Activated naive CD8-positive, alpha-beta T cell (primary cell): ENCODE measurements around the gene ALOX5.

Experiments
- H3K27ac Mint-ChIP-seq: one replicate; pipeline ENCODE4 v1.8.0; 2021; ENCODE audit warnings: mixed read lengths
- H3K27me3 Mint-ChIP-seq: one replicate; pipeline ENCODE4 v1.8.0; 2021; ENCODE audit warnings: mixed read lengths
- H3K36me3 Mint-ChIP-seq: one replicate; pipeline ENCODE4 v1.8.0; 2021; ENCODE audit warnings: mixed read lengths
- H3K4me1 Mint-ChIP-seq: one replicate; pipeline ENCODE4 v1.8.0; 2021; ENCODE audit warnings: low read depth, mixed read lengths
- H3K4me3 Mint-ChIP-seq: one replicate; pipeline ENCODE4 v1.8.0; 2021; ENCODE audit warnings: mild to moderate bottlenecking, mixed read lengths
- H3K9me3 Mint-ChIP-seq: one replicate; pipeline ENCODE4 v1.8.0; 2021; ENCODE audit warnings: low read depth, mixed read lengths

ALOX5 gene

GRCh38 chr10:45368181-45368580 is 5.8 kb upstream of the ALOX5 start:
- Mint-ChIP-seq H3K4me3 (no peak overlapping the region), H3K27ac (no peak overlapping the region), H3K4me1 (peaks cover 6% of the 10 kb centered on the region), H3K9me3 (no peaks in the 10 kb centered on the region), H3K27me3 (peaks cover 22% of the 10 kb centered on the region), H3K36me3 (no peaks in the 10 kb centered on the region)

GRCh38 chr10:45370202-45370955 is 3.6 kb upstream of the ALOX5 start:
- H3K27ac Mint-ChIP-seq = no peak overlapping the region

GRCh38 chr10:45371560-45371959 is 2.5 kb upstream of the ALOX5 start:
- no peaks in the 10 kb centered on the region for H3K9me3 Mint-ChIP-seq
- no peak overlapping the region for H3K27ac Mint-ChIP-seq
- peaks cover 23% of the 10 kb centered on the region for H3K27me3 Mint-ChIP-seq
- H3K4me3 Mint-ChIP-seq = no peak overlapping the region
- no peaks in the 10 kb centered on the region for H3K36me3 Mint-ChIP-seq
- peaks cover 21% of the 10 kb centered on the region for H3K4me1 Mint-ChIP-seq

More at GRCh38 chr10:45370202-45370955, 3.6 kb upstream of the ALOX5 start:
- H3K4me3 Mint-ChIP-seq = no peak overlapping the region
- H3K4me1 Mint-ChIP-seq = peaks cover 13% of the 10 kb centered on the region
- H3K36me3 Mint-ChIP-seq = no peaks in the 10 kb centered on the region
- peaks cover 23% of the 10 kb centered on the region for H3K27me3 Mint-ChIP-seq
- H3K9me3 Mint-ChIP-seq = no peaks in the 10 kb centered on the region

- Mint-ChIP-seq H3K27ac (no peak overlapping the region), H3K4me1 (peaks cover 22% of the 10 kb centered on the region), H3K9me3 (no peaks in the 10 kb centered on the region), H3K4me3 (peak overlapping the region; percentile 88), H3K27me3 (peaks cover 22% of the 10 kb centered on the region), H3K36me3 (no peaks in the 10 kb centered on the region)
These were observed 1.6 kb upstream of the ALOX5 start for GRCh38 chr10:45372251-45372951.

GRCh38 chr10:45373003-45373575 is 927 bp upstream of the ALOX5 start:
- Mint-ChIP-seq H3K9me3 (no peaks in the 10 kb centered on the region), H3K4me1 (peaks cover 22% of the 10 kb centered on the region), H3K27me3 (peaks cover 24% of the 10 kb centered on the region), H3K36me3 (no peaks in the 10 kb centered on the region), H3K27ac (no peak overlapping the region), H3K4me3 (peak overlapping the region; percentile 88)

- Mint-ChIP-seq H3K4me3 (peak overlapping the region; percentile 60), H3K4me1 (peaks cover 22% of the 10 kb centered on the region), H3K27me3 (peaks cover 19% of the 10 kb centered on the region), H3K27ac (no peak overlapping the region), H3K9me3 (no peaks in the 10 kb centered on the region), H3K36me3 (no peaks in the 10 kb centered on the region)
These were observed 485 bp downstream of the ALOX5 start for GRCh38 chr10:45374350-45375052.

- H3K36me3 Mint-ChIP-seq = no peaks in the 10 kb centered on the region
- H3K27me3 Mint-ChIP-seq = peaks cover 17% of the 10 kb centered on the region
- peak overlapping the region; percentile 60 for H3K4me3 Mint-ChIP-seq
- H3K4me1 Mint-ChIP-seq = peaks cover 22% of the 10 kb centered on the region
- no peak overlapping the region for H3K27ac Mint-ChIP-seq
- H3K9me3 Mint-ChIP-seq = no peaks in the 10 kb centered on the region
These were observed 1.1 kb downstream of the ALOX5 start for GRCh38 chr10:45375101-45375500.

- peaks cover 22% of the 10 kb centered on the region for H3K4me1 Mint-ChIP-seq
- peaks cover 13% of the 10 kb centered on the region for H3K27me3 Mint-ChIP-seq
These were observed 1.8 kb downstream of the ALOX5 start for GRCh38 chr10:45375716-45376231.

GRCh38 chr10:45376371-45376801 is 2.4 kb downstream of the ALOX5 start:
- Mint-ChIP-seq H3K4me1 (peaks cover 22% of the 10 kb centered on the region), H3K27me3 (peaks cover 12% of the 10 kb centered on the region), H3K36me3 (no peaks in the 10 kb centered on the region), H3K4me3 (no peak overlapping the region), H3K27ac (no peak overlapping the region), H3K9me3 (no peaks in the 10 kb centered on the region)

More at GRCh38 chr10:45375716-45376231, 1.8 kb downstream of the ALOX5 start:
- Mint-ChIP-seq H3K27ac (peak overlapping the region; percentile 16), H3K4me3 (peak overlapping the region; percentile 59), H3K36me3 (no peaks in the 10 kb centered on the region), H3K9me3 (no peaks in the 10 kb centered on the region)

- no peaks in the 10 kb centered on the region for H3K36me3 Mint-ChIP-seq
- peaks cover 22% of the 10 kb centered on the region for H3K4me1 Mint-ChIP-seq
- H3K9me3 Mint-ChIP-seq = no peaks in the 10 kb centered on the region
- H3K27ac Mint-ChIP-seq = no peak overlapping the region
- peaks cover 10% of the 10 kb centered on the region for H3K27me3 Mint-ChIP-seq
- H3K4me3 Mint-ChIP-seq = no peak overlapping the region
These were observed 3.3 kb downstream of the ALOX5 start for GRCh38 chr10:45377321-45377720.

GRCh38 chr10:45377858-45378257 is 3.8 kb downstream of the ALOX5 start:
- H3K27me3 Mint-ChIP-seq = peaks cover 8% of the 10 kb centered on the region
- H3K9me3 Mint-ChIP-seq = no peaks in the 10 kb centered on the region
- H3K27ac Mint-ChIP-seq = no peak overlapping the region
- no peak overlapping the region for H3K4me3 Mint-ChIP-seq
- peaks cover 18% of the 10 kb centered on the region for H3K4me1 Mint-ChIP-seq
- no peaks in the 10 kb centered on the region for H3K36me3 Mint-ChIP-seq

- Mint-ChIP-seq H3K36me3 (no peaks in the 10 kb centered on the region), H3K27me3 (peaks cover 3% of the 10 kb centered on the region), H3K27ac (no peak overlapping the region), H3K4me1 (peaks cover 12% of the 10 kb centered on the region), H3K4me3 (no peak overlapping the region), H3K9me3 (no peaks in the 10 kb centered on the region)
These were observed 5.1 kb downstream of the ALOX5 start for GRCh38 chr10:45378914-45379726.

GRCh38 chr10:45379891-45380540 is 6.0 kb downstream of the ALOX5 start:
- no peak overlapping the region for H3K27ac Mint-ChIP-seq
- no peaks in the 10 kb centered on the region for H3K36me3 Mint-ChIP-seq
- no peak overlapping the region for H3K4me3 Mint-ChIP-seq
- peaks cover 10% of the 10 kb centered on the region for H3K4me1 Mint-ChIP-seq
- no peaks in the 10 kb centered on the region for H3K9me3 Mint-ChIP-seq
- peaks cover 3% of the 10 kb centered on the region for H3K27me3 Mint-ChIP-seq
